ENCODE results near the gene SPAG8. TPM values are rescaled to one million over a fixed set of nuclear protein-coding genes. Genes with fewer than 3 reads are reported as not detected.

Gene SPAG8
- total RNA-seq, 2 experiments from 2014 or later: 1.1 to 3.6 TPM

GRCh38 chr9:35778496-35778895, 33.6 kb downstream of the SPAG8 start:
- peaks cover 9% of the 10 kb centered on the region for H3K36me3 ChIP-seq (ENCODE audit: insufficient read depth, low read length)
- TF ChIP-seq CTCF (conservative IDR thresholded peaks at IDR 0.05; ENCODE audit: low read length): no peak
- no peak for TF ChIP-seq EZH2phosphoT487 (IDR thresholded peaks at IDR 0.05; ENCODE audit: borderline replicate concordance, low read depth, low read length)
- DNase-seq (ENCODE audit: low spot score): no peak
- ChIA-PET CTCF (ENCODE audit: unreplicated experiment) (interaction anchor here (1.0 kb wide), 1 partner anchor 10 kb away, joined by 4 read pairs; no protein-coding TSS in a partner anchor), POLR2A (interaction anchor here (0.6 to 2.0 kb wide), 4 partner anchors 12 to 158 kb away, joined by 3 to 4 read pairs (median 3); partner anchors contain the start of gene ARHGEF39)
- H4K20me1 ChIP-seq (ENCODE audit: insufficient read depth, low read length): no peaks in the 10 kb centered on the region
- H3K4me3 ChIP-seq (ENCODE audit: low read depth, low read length, poor library complexity, severe bottlenecking): no peak overlapping the region
- no peaks in the 10 kb centered on the region for H3K9me3 ChIP-seq (ENCODE audit: low read length)
- BruUV-seq (replicated peaks): no TSS peak
- H3K9me2 ChIP-seq (ENCODE audit: insufficient read depth, low read length): no peaks in the 10 kb centered on the region
- no peaks in the 10 kb centered on the region; the same call in 1 of the 2 replicates for H3K79me2 ChIP-seq (ENCODE audit: insufficient read depth, low read depth, low read length)
- H2AFZ ChIP-seq (ENCODE audit: low read length): no peak overlapping the region
- intact Hi-C loops (cut with micrococcal nuclease; ENCODE audit: unreplicated experiment): no loop called here
- H3K4me2 ChIP-seq (ENCODE audit: low read length): no peak overlapping the region
- no peak overlapping the region for H3K27ac ChIP-seq (ENCODE audit: low read depth, low read length, poor library complexity, severe bottlenecking)
- H3K4me1 ChIP-seq (ENCODE audit: insufficient read depth, low read length, poor library complexity, severe bottlenecking): peaks cover 47% of the 10 kb centered on the region

- TF ChIP-seq EZH2phosphoT487 (IDR thresholded peaks at IDR 0.05; ENCODE audit: borderline replicate concordance, low read depth, low read length): no peak
- TF ChIP-seq CTCF (conservative IDR thresholded peaks at IDR 0.05; ENCODE audit: low read length): no peak
- Histone ChIP-seq H3K9me2 (ENCODE audit: insufficient read depth, low read length) (no peaks in the 10 kb centered on the region), H3K4me2 (ENCODE audit: low read length) (peak overlapping the region; percentile 76), H3K4me3 (ENCODE audit: low read depth, low read length, poor library complexity, severe bottlenecking) (peak overlapping the region; percentile 39), H4K20me1 (ENCODE audit: insufficient read depth, low read length) (no peaks in the 10 kb centered on the region), H3K36me3 (ENCODE audit: insufficient read depth, low read length) (peaks cover 5% of the 10 kb centered on the region), H3K4me1 (ENCODE audit: insufficient read depth, low read length, poor library complexity, severe bottlenecking) (peaks cover 58% of the 10 kb centered on the region), H2AFZ (ENCODE audit: low read length) (no peak overlapping the region; the same call in 1 of the 2 replicates), H3K79me2 (ENCODE audit: insufficient read depth, low read depth, low read length) (no peaks in the 10 kb centered on the region; the same call in 1 of the 2 replicates), H3K27ac (ENCODE audit: low read depth, low read length, poor library complexity, severe bottlenecking) (peak overlapping the region; percentile 89), H3K9me3 (ENCODE audit: low read length) (no peaks in the 10 kb centered on the region)
- ChIA-PET CTCF (ENCODE audit: unreplicated experiment) (interaction anchor here (0.9 to 1.5 kb wide), 4 partner anchors 14 to 48 kb away, joined by 3 to 4 read pairs (median 3); no protein-coding TSS in a partner anchor), POLR2A (interaction anchor here (0.5 to 2.4 kb wide), 16 partner anchors 9 to 1611 kb away, joined by 3 to 12 read pairs (median 4); partner anchors contain the start of genes GBA2, RGP1 and TLN1)
- DNase-seq (ENCODE audit: low spot score): peak; percentile 95
- no TSS peak for BruUV-seq (replicated peaks)
- intact Hi-C loops (cut with micrococcal nuclease; ENCODE audit: unreplicated experiment): loop anchor here (1.0 kb wide), 1 partner anchor 19 kb away; no protein-coding TSS in a partner anchor
Measured at GRCh38 chr9:35776018-35776417, 36.0 kb downstream of the SPAG8 start.
